Measurements from ENCODE around the gene ST6GALNAC2.

DNA sequence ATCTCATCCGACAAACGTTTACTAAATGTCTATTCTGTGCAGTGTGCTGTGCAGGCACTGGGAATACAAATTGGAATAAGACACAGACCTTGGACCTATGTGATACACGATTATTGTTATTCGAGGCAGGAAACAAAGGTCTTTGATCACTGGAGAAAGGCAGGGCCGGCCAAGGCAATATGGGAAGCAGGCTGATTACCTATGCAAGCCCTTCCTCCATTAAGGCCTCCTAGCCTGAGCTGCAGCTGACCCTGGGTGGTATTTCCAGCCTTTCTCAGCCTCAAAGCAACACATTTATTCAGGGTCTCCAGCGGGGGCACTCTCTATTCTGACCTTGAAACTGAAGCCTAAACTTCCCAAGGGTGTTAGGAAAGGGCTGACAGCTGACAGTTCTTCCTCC is 44.5 kb upstream of the ST6GALNAC2 start:
- TF ChIP-seq POLR2A (IDR thresholded peaks at IDR 0.05) (no peak), CTCF (IDR thresholded peaks at IDR 0.05) (no peak), POLR2AphosphoS5 (IDR thresholded peaks at IDR 0.05) (no peak), EP300 (IDR thresholded peaks at IDR 0.05) (no peak)

All from stomach (tissue), 4 donors.